B cell (primary cell): ENCODE results near the gene POU2AF1. TPM values are rescaled to one million over a fixed set of nuclear protein-coding genes. Genes with fewer than 3 reads are reported as not detected.

Experiments
- ATAC-seq: fragments of 200-7000 bp; cut with Tn5 transposase; one replicate; pipeline ENCODE4 v1.10.0; 2021; ENCODE audit warnings: low read depth, mild to moderate bottlenecking, moderate number of reproducible peaks, moderate library complexity
- CTCF ChIA-PET: fragments of 350-600 bp; sonication (Branson Sonifier 250); formaldehyde crosslinking; loops from one replicate; lab custom pipeline; 2021; ENCODE audit warnings: antibody characterized with exemption, inconsistent platforms; lab: Charles Lee
- POLR2A ChIA-PET: fragments of 350-600 bp; sonication (Branson Sonifier 250); formaldehyde crosslinking; loops from one replicate; lab custom pipeline; 2021; ENCODE audit warnings: antibody characterized with exemption; lab: Charles Lee
- DNase-seq: peaks from one replicate; pipeline ENCODE4 v3.0.0; 2013
- H2AFZ ChIP-seq: 2 replicates; pipeline ENCODE4 v1.6.1; 2012; ENCODE audit warnings: mild to moderate bottlenecking, low read depth, low read length; ENCODE audit not compliant: insufficient read depth, poor library complexity, severe bottlenecking
- H3K27ac ChIP-seq, 2 donors: 1 replicate in 1 of 2; 2 replicates in 1 of 2; pipeline ENCODE4 v1.5.1; 2012 to 2013; ENCODE audit warnings: low read length in 2 of 2, mild to moderate bottlenecking in 2 of 2, moderate library complexity in 1 of 2
- H3K27me3 ChIP-seq, 4 experiments: fragments of 200-600 bp in 1 of 4; sonication (generic) in 1 of 4; replicated peaks in 1 of 4; 1 replicate in 2 of 4; 2 replicates in 2 of 4; pipeline versions ENCODE4 v1.6.1 to v1.7.0; 2013 to 2016; ENCODE audit warnings: low read length in 3 of 4, mild to moderate bottlenecking in 2 of 4, mixed read lengths in 1 of 4, moderate library complexity in 1 of 4; ENCODE audit not compliant: insufficient read depth in 4 of 4, control insufficient read depth in 3 of 4; ENCODE audit errors: control extremely low read depth in 1 of 4
- H3K36me3 ChIP-seq, 2 experiments: replicated peaks in 1 of 2; 1 replicate in 1 of 2; 2 replicates in 1 of 2; pipeline versions ENCODE4 v1.6.1 to v1.7.1; 2013; ENCODE audit warnings: low read length in 1 of 2; ENCODE audit not compliant: insufficient read depth in 2 of 2, control insufficient read depth in 1 of 2; ENCODE audit errors: control extremely low read depth in 1 of 2, extremely low read depth in 1 of 2
- H3K4me1 ChIP-seq, 2 donors: fragments of 200-600 bp in 1 of 2; sonication (generic) in 1 of 2; 1 replicate in 1 of 2; 2 replicates in 1 of 2; pipeline versions ENCODE4 v1.5.1 to v1.6.1; 2013 to 2017; ENCODE audit warnings: low read length in 2 of 2; ENCODE audit not compliant: control insufficient read depth in 2 of 2, insufficient read depth in 2 of 2
- H3K4me2 ChIP-seq: replicated peaks from 2 replicates; pipeline ENCODE3; 2012; ENCODE audit warnings: mild to moderate bottlenecking, low read depth, low read length; ENCODE audit not compliant: poor library complexity, severe bottlenecking
- H3K4me3 ChIP-seq, 5 experiments: fragments of 200-600 bp in 1 of 5; sonication (generic) in 1 of 5; 1 replicate in 3 of 5; 2 replicates in 2 of 5; pipeline versions ENCODE4 v1.5.1 to v1.7.0; 2011 to 2016; ENCODE audit warnings: low read length in 4 of 5, mild to moderate bottlenecking in 4 of 5, low read depth in 2 of 5, control low read depth in 1 of 5, moderate library complexity in 1 of 5; ENCODE audit not compliant: insufficient read depth in 1 of 5; ENCODE audit errors: control extremely low read depth in 1 of 5, extremely low read depth in 1 of 5
- H3K79me2 ChIP-seq: fragments of 200-600 bp; sonication (generic); one replicate; pipeline ENCODE4 v1.6.0; 2016; ENCODE audit warnings: low read length; ENCODE audit not compliant: control insufficient read depth, insufficient read depth
- H3K9ac ChIP-seq: fragments of 200-600 bp; sonication (generic); 2 replicates; pipeline ENCODE4 v1.6.1; 2017; ENCODE audit warnings: mild to moderate bottlenecking, low read length, moderate library complexity
- H3K9me3 ChIP-seq, 3 donors: one replicate each; pipeline versions ENCODE4 v1.6.1 to v1.7.1; 2013; ENCODE audit warnings: low read length in 2 of 3; ENCODE audit not compliant: control insufficient read depth in 2 of 3, insufficient read depth in 1 of 3; ENCODE audit errors: control extremely low read depth in 1 of 3
- H4K20me1 ChIP-seq: 2 replicates; pipeline ENCODE4 v1.6.0; 2012; ENCODE audit warnings: mild to moderate bottlenecking, low read length; ENCODE audit not compliant: insufficient read depth, control insufficient read depth, poor library complexity, severe bottlenecking
- H3K27ac Mint-ChIP-seq: one replicate; pipeline ENCODE4 v1.8.0; 2021; ENCODE audit warnings: mixed read lengths
- H3K27me3 Mint-ChIP-seq: one replicate; pipeline ENCODE4 v1.8.0; 2021; ENCODE audit warnings: mixed read lengths
- H3K4me1 Mint-ChIP-seq: one replicate; pipeline ENCODE4 v1.8.0; 2021; ENCODE audit warnings: mixed read lengths
- H3K4me3 Mint-ChIP-seq: one replicate; pipeline ENCODE4 v1.8.0; 2021; ENCODE audit warnings: mixed read lengths
- H3K9me3 Mint-ChIP-seq: one replicate; pipeline ENCODE4 v1.8.0; 2022; ENCODE audit warnings: mixed read lengths; ENCODE audit not compliant: insufficient read depth
- CTCF ChIP-seq: fragments of 200-600 bp; IDR thresholded peaks from one replicate; pipeline ENCODE4 v1.8.0; 2022; ENCODE audit warnings: antibody characterized with exemption, mild to moderate bottlenecking
- EZH2 ChIP-seq: IDR thresholded peaks from 2 replicates; pipeline ENCODE4 v1.6.1; 2012; ENCODE audit warnings: borderline replicate concordance, low read depth, mild to moderate bottlenecking, moderate library complexity, low read length; ENCODE audit not compliant: insufficient read depth, poor library complexity, severe bottlenecking
- WGBS: methylation state at CpG from one replicate; pipeline ENCODE4 v1.1.5; 2013; ENCODE audit warnings: missing lambda C conversion rate; ENCODE audit not compliant: insufficient coverage; 5-methylcytosine and 5-hydroxymethylcytosine counted together
- intact Hi-C: fragments of 100-400 bp; cut with micrococcal nuclease; formaldehyde crosslinking; loops from one replicate; pipeline ENCODE4 v1.10.0; 2022
- polyA plus RNA-seq: library from polyadenylated mRNA; depleted of rRNA; stranded (reverse); fragments of >200 nt; gene quantifications from 2 replicates; pipeline ENCODE4 v1.2.3, GENCODE V29; 2012
- total RNA-seq, 2 donors: library from RNA; stranded (reverse); fragments of 120-200 nt in 1 of 2; gene quantifications; 1 replicate in 1 of 2; 2 replicates in 1 of 2; pipeline versions ENCODE4 v1.2.3 to v1.2.4, GENCODE V29; 2013 to 2022

Gene POU2AF1
- total and polyA plus RNA-seq, 2 donors (not counting 1 experiment from before 2014, with no cell fraction given) = 308 to 407 TPM

GRCh38 chr11:111358038-111359001 lies 20.8 kb downstream of the POU2AF1 start:
- TF ChIP-seq EZH2 (no peak), CTCF (no peak)
- peaks cover 62% of the 10 kb centered on the region for H3K4me1 Mint-ChIP-seq
- Histone ChIP-seq H2AFZ (no peak overlapping the region), H3K4me3 (no peak overlapping the region), H3K4me2 (peak overlapping the region; percentile 38), H4K20me1 (peaks cover 97% of the 10 kb centered on the region), H3K27me3 (no peaks in the 10 kb centered on the region), H3K9ac (no peak overlapping the region), H3K79me2 (peaks cover 60% of the 10 kb centered on the region), H3K36me3 (peaks cover 0 to 96% of the 10 kb centered on the region in 2 experiments), H3K9me3 (peaks cover 0 to 5% (median 0%) of the 10 kb centered on the region in 3 donors), H3K4me1 (peaks cover 54 to 68% of the 10 kb centered on the region in 2 donors), H3K27ac (peak overlapping the region in 1 of 2 donors; percentile 71)
- H3K4me3 Mint-ChIP-seq = no peak overlapping the region
- 68% methylated on average over 22 of the region's 22 CpGs for WGBS
- no peaks in the 10 kb centered on the region for H3K27me3 Mint-ChIP-seq
- DNase-seq (peak; percentile 44), ATAC-seq (no peak)
- H3K9me3 Mint-ChIP-seq = no peaks in the 10 kb centered on the region
- H3K27ac Mint-ChIP-seq = no peak overlapping the region
- ChIA-PET CTCF (interaction anchor here (0.6 to 32.5 kb wide), 9 partner anchors 11 to 88 kb away, joined by 3 to 922 read pairs (median 4); partner anchors contain the start of gene POU2AF1), POLR2A (interaction anchor here (0.6 to 1.0 kb wide), 3 partner anchors 20 to 64 kb away, joined by 3 to 12 read pairs (median 4); partner anchors contain the start of gene POU2AF1)
- intact Hi-C loops = loop anchor here (1.0 kb wide), 1 partner anchor 65 kb away; no protein-coding TSS in a partner anchor
